SK-N-SH (cell line): ENCODE results near the gene CDH23.

Experiments used
- FOSL2 ChIP-seq: IDR thresholded peaks from 2 replicates; pipeline ENCODE4 v1.4.0; 2012; ENCODE audit warnings: low read depth, mild to moderate bottlenecking, moderate library complexity, borderline replicate concordance
- GABPA ChIP-seq: IDR thresholded peaks from 2 replicates; pipeline ENCODE4 v1.4.0; 2012; ENCODE audit warnings: low read depth, mild to moderate bottlenecking
- GATA2 ChIP-seq: sonication (generic); formaldehyde crosslinking; IDR thresholded peaks from 2 replicates; pipeline ENCODE4 v1.5.0; 2020; ENCODE audit warnings: mild to moderate bottlenecking, missing genetic modification reagents
- POLR2AphosphoS5 ChIP-seq: IDR thresholded peaks from 2 replicates; pipeline ENCODE4 v1.6.1; 2012; ENCODE audit warnings: low read depth, low read length
- RFX5 ChIP-seq: IDR thresholded peaks from 2 replicates; pipeline ENCODE4 v1.6.1; 2012; ENCODE audit warnings: mild to moderate bottlenecking, improper control_type of control experiment, low read length
- TAF1 ChIP-seq: IDR thresholded peaks from 2 replicates; pipeline ENCODE4 v1.6.1; 2012; ENCODE audit warnings: low read depth, mild to moderate bottlenecking, low read length, moderate library complexity, borderline replicate concordance
- TCF12 ChIP-seq: IDR thresholded peaks from 2 replicates; pipeline ENCODE4 v1.4.0; 2012
- TF ChIP-seq, protein P1 (sequence below): fragments of 200-600 bp; sonication (generic); IDR thresholded peaks from 2 replicates; pipeline ENCODE4 v1.6.1; 2017; ENCODE audit warnings: antibody characterized with exemption, mild to moderate bottlenecking, moderate library complexity
- TF ChIP-seq, protein P2 (sequence below): IDR thresholded peaks from 2 replicates; pipeline ENCODE4 v1.6.1; 2012; ENCODE audit warnings: mild to moderate bottlenecking, low read depth, low read length, moderate library complexity
- TF ChIP-seq, protein P3 (sequence below): IDR thresholded peaks from 2 replicates; pipeline ENCODE4 v1.4.0; 2012; ENCODE audit warnings: low read depth, borderline replicate concordance

DNA sequence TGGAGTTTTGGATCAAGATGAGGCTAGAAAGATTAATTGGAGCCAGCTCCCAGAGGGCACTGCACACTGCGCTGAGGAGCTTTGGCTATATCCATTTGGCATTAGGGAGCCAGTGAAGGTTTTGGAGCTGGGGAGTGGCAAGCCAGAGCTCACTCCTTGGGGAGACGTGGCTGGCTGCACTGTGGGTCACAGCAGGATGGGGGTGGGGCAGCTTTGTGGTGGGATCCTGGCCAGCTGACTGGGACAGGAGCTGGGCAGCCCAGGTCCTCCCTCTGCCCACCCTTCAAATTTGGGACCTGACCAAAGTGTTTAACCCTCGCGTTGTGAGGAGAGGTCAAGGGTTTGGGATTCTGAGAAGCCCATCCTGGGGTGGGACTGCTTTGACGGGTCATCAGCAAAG lies 317.9 kb downstream of the CDH23 start:
- TF ChIP-seq, protein P1, sequence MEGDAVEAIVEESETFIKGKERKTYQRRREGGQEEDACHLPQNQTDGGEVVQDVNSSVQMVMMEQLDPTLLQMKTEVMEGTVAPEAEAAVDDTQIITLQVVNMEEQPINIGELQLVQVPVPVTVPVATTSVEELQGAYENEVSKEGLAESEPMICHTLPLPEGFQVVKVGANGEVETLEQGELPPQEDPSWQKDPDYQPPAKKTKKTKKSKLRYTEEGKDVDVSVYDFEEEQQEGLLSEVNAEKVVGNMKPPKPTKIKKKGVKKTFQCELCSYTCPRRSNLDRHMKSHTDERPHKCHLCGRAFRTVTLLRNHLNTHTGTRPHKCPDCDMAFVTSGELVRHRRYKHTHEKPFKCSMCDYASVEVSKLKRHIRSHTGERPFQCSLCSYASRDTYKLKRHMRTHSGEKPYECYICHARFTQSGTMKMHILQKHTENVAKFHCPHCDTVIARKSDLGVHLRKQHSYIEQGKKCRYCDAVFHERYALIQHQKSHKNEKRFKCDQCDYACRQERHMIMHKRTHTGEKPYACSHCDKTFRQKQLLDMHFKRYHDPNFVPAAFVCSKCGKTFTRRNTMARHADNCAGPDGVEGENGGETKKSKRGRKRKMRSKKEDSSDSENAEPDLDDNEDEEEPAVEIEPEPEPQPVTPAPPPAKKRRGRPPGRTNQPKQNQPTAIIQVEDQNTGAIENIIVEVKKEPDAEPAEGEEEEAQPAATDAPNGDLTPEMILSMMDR = no peak
- no peak for TF ChIP-seq GABPA
- TF ChIP-seq TAF1 = no peak
- no peak for TF ChIP-seq FOSL2
- no peak for TF ChIP-seq TCF12
- TF ChIP-seq, protein P2, sequence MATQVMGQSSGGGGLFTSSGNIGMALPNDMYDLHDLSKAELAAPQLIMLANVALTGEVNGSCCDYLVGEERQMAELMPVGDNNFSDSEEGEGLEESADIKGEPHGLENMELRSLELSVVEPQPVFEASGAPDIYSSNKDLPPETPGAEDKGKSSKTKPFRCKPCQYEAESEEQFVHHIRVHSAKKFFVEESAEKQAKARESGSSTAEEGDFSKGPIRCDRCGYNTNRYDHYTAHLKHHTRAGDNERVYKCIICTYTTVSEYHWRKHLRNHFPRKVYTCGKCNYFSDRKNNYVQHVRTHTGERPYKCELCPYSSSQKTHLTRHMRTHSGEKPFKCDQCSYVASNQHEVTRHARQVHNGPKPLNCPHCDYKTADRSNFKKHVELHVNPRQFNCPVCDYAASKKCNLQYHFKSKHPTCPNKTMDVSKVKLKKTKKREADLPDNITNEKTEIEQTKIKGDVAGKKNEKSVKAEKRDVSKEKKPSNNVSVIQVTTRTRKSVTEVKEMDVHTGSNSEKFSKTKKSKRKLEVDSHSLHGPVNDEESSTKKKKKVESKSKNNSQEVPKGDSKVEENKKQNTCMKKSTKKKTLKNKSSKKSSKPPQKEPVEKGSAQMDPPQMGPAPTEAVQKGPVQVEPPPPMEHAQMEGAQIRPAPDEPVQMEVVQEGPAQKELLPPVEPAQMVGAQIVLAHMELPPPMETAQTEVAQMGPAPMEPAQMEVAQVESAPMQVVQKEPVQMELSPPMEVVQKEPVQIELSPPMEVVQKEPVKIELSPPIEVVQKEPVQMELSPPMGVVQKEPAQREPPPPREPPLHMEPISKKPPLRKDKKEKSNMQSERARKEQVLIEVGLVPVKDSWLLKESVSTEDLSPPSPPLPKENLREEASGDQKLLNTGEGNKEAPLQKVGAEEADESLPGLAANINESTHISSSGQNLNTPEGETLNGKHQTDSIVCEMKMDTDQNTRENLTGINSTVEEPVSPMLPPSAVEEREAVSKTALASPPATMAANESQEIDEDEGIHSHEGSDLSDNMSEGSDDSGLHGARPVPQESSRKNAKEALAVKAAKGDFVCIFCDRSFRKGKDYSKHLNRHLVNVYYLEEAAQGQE = no peak
- no peak for TF ChIP-seq POLR2AphosphoS5
- TF ChIP-seq, protein P3, sequence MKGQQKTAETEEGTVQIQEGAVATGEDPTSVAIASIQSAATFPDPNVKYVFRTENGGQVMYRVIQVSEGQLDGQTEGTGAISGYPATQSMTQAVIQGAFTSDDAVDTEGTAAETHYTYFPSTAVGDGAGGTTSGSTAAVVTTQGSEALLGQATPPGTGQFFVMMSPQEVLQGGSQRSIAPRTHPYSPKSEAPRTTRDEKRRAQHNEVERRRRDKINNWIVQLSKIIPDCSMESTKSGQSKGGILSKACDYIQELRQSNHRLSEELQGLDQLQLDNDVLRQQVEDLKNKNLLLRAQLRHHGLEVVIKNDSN = no peak
- TF ChIP-seq RFX5 = no peak
- TF ChIP-seq GATA2 = no peak
